CD4-positive, alpha-beta T cell (primary cell): ENCODE measurements around the gene ANO8. TPM values are rescaled to one million over a fixed set of nuclear protein-coding genes. Genes with fewer than 3 reads are reported as not detected.

ENCODE experiments used
- ATAC-seq: fragments of 200-7000 bp; cut with Tn5 transposase; one replicate; pipeline ENCODE4 v1.10.0; 2022; ENCODE audit warnings: mild to moderate bottlenecking; ENCODE audit not compliant: poor library complexity
- CTCF ChIA-PET: fragments of 350-600 bp; sonication (Branson Sonifier 250); formaldehyde crosslinking; loops from one replicate; lab custom pipeline; 2021; ENCODE audit warnings: antibody characterized with exemption, inconsistent platforms; lab: Charles Lee
- POLR2A ChIA-PET: fragments of 350-600 bp; sonication (Branson Sonifier 250); formaldehyde crosslinking; loops from one replicate; lab custom pipeline; 2021; ENCODE audit warnings: antibody characterized with exemption, inconsistent platforms; lab: Charles Lee
- DNase-seq, 14 experiments: peaks; one replicate each; pipeline ENCODE4 v3.0.0-alpha.2; 2013 to 2020; ENCODE audit warnings: mixed read lengths in 2 of 14
- H3K27ac ChIP-seq, 2 donors: one replicate each; pipeline versions ENCODE4 v1.5.1 to v1.7.0; 2013; ENCODE audit warnings: low read length in 2 of 2, low read depth in 1 of 2, mild to moderate bottlenecking in 1 of 2
- H3K27me3 ChIP-seq, 2 experiments: 1 replicate in 1 of 2; 2 replicates in 1 of 2; pipeline versions ENCODE4 v1.6.1 to v1.7.0; 2013; ENCODE audit warnings: low read length in 2 of 2, control low read depth in 1 of 2, mild to moderate bottlenecking in 1 of 2, moderate library complexity in 1 of 2; ENCODE audit not compliant: insufficient read depth in 2 of 2, control insufficient read depth in 1 of 2
- H3K36me3 ChIP-seq: one replicate; pipeline ENCODE4 v1.6.1; 2013; ENCODE audit warnings: low read length, control low read depth; ENCODE audit not compliant: insufficient read depth
- H3K4me1 ChIP-seq: one replicate; pipeline ENCODE4 v1.6.1; 2013; ENCODE audit warnings: low read length, control low read depth; ENCODE audit not compliant: insufficient read depth
- H3K4me3 ChIP-seq: one replicate; pipeline ENCODE4 v1.5.1; 2013; ENCODE audit warnings: mild to moderate bottlenecking, low read length, moderate library complexity
- H3K9me3 ChIP-seq, 2 experiments: 1 replicate in 1 of 2; 2 replicates in 1 of 2; pipeline versions ENCODE4 v1.6.1 to v1.7.0; 2013; ENCODE audit warnings: low read length in 2 of 2, mild to moderate bottlenecking in 2 of 2, control low read depth in 1 of 2, moderate library complexity in 1 of 2; ENCODE audit not compliant: control insufficient read depth in 1 of 2, insufficient read depth in 1 of 2
- H3K27ac Mint-ChIP-seq: one replicate; pipeline ENCODE4 v1.8.0; 2020; ENCODE audit warnings: mixed read lengths
- H3K27me3 Mint-ChIP-seq: one replicate; pipeline ENCODE4 v1.8.0; 2021; ENCODE audit warnings: mixed read lengths
- H3K36me3 Mint-ChIP-seq: one replicate; pipeline ENCODE4 v1.8.0; 2021; ENCODE audit warnings: low read depth, mixed read lengths
- H3K4me1 Mint-ChIP-seq: one replicate; pipeline ENCODE4 v1.8.0; 2021; ENCODE audit warnings: low read depth, mixed read lengths
- H3K4me3 Mint-ChIP-seq: one replicate; pipeline ENCODE4 v1.8.0; 2020; ENCODE audit warnings: mild to moderate bottlenecking, mixed read lengths
- H3K9me3 Mint-ChIP-seq: one replicate; pipeline ENCODE4 v1.8.0; 2020; ENCODE audit warnings: mixed read lengths
- CTCF ChIP-seq: fragments of 200-600 bp; IDR thresholded peaks from one replicate; pipeline ENCODE4 v1.8.0; 2022; ENCODE audit warnings: antibody characterized with exemption, mild to moderate bottlenecking
- intact Hi-C, 2 experiments: fragments of 100-400 bp; cut with DNase I in 1 of 2; cut with micrococcal nuclease in 1 of 2; formaldehyde crosslinking; loops; one replicate each; pipeline versions ENCODE4 v1.15.1 to v1.9.0; 2023 to 2025; cut with DNase I, micrococcal nuclease
- total RNA-seq, 174 experiments: library from RNA in 2 of 174; stranded (reverse) in 2 of 174; gene quantifications; one replicate each; pipeline ENCODE4 v1.2.3 and lab custom pipeline; 2021 to 2026

The ANO8 gene
- total RNA-seq, 2 experiments from 2014 or later, result 15.3 TPM

GRCh38 chr19:17359905-17360800 lies 25.5 kb upstream of the ANO8 start:
- no peaks in the 10 kb centered on the region for H3K36me3 ChIP-seq
- no peaks in the 10 kb centered on the region for H3K27me3 ChIP-seq
- H3K4me3 ChIP-seq, result no peak overlapping the region
- Mint-ChIP-seq H3K27ac (no peak overlapping the region), H3K27me3 (no peaks in the 10 kb centered on the region), H3K4me3 (no peak overlapping the region), H3K36me3 (no peaks in the 10 kb centered on the region), H3K4me1 (no peaks in the 10 kb centered on the region), H3K9me3 (no peaks in the 10 kb centered on the region)
- ATAC-seq (no peak), DNase-seq (no peak)
- no peaks in the 10 kb centered on the region for H3K4me1 ChIP-seq
- intact Hi-C loops, result no loop called here
- H3K9me3 ChIP-seq, result no peaks in the 10 kb centered on the region
- ChIA-PET POLR2A (no interaction called here), CTCF (no interaction called here)
- TF ChIP-seq CTCF, result no peak
- no peak overlapping the region for H3K27ac ChIP-seq

- H3K27me3 Mint-ChIP-seq, result peaks cover 5% of the 10 kb centered on the region
- Histone ChIP-seq H3K9me3 (no peaks in the 10 kb centered on the region), H3K4me3 (no peak overlapping the region), H3K36me3 (no peaks in the 10 kb centered on the region), H3K27me3 (no peaks in the 10 kb centered on the region), H3K27ac (no peak overlapping the region), H3K4me1 (no peaks in the 10 kb centered on the region)
- ATAC-seq (no peak), DNase-seq (no peak)
- H3K4me3 Mint-ChIP-seq, result no peak overlapping the region
- H3K36me3 Mint-ChIP-seq, result no peaks in the 10 kb centered on the region
- no peak for TF ChIP-seq CTCF
- no peaks in the 10 kb centered on the region for H3K9me3 Mint-ChIP-seq
- no peak overlapping the region for H3K27ac Mint-ChIP-seq
- H3K4me1 Mint-ChIP-seq, result no peaks in the 10 kb centered on the region
- CTCF ChIA-PET, result no interaction called here
- POLR2A ChIA-PET, result no interaction called here
- intact Hi-C loops, result no loop called here
Measured at GRCh38 chr19:17358395-17358794, 23.7 kb upstream of the ANO8 start.

- no peak overlapping the region for H3K4me3 ChIP-seq
- TF ChIP-seq CTCF, result no peak
- no peaks in the 10 kb centered on the region for H3K4me1 ChIP-seq
- H3K4me1 Mint-ChIP-seq, result no peaks in the 10 kb centered on the region
- H3K4me3 Mint-ChIP-seq, result no peak overlapping the region
- no peak overlapping the region for H3K27ac Mint-ChIP-seq
- intact Hi-C loops, result no loop called here
- ChIA-PET POLR2A (no interaction called here), CTCF (no interaction called here)
- no peaks in the 10 kb centered on the region for H3K9me3 Mint-ChIP-seq
- H3K27ac ChIP-seq, result no peak overlapping the region
- H3K36me3 Mint-ChIP-seq, result no peaks in the 10 kb centered on the region
- H3K9me3 ChIP-seq, result no peaks in the 10 kb centered on the region
- H3K36me3 ChIP-seq, result no peaks in the 10 kb centered on the region
- H3K27me3 Mint-ChIP-seq, result peaks cover 9% of the 10 kb centered on the region
- H3K27me3 ChIP-seq, result no peaks in the 10 kb centered on the region
- ATAC-seq (no peak), DNase-seq (no peak)
Measured at GRCh38 chr19:17357724-17358123, 23.1 kb upstream of the ANO8 start.
